OCI-LY1 (cell line): Measurements from ENCODE around the gene CDC42BPA.
"Not testable (repeated sequence)": the region's sequence is repeated elsewhere in the genome, so short reads cannot be mapped to it uniquely, and the experiment has no call there.

ENCODE experiments used
- H2AFZ ChIP-seq: fragments of 200-600 bp; sonication (generic), shearing (Covaris generic); 2 replicates; pipeline ENCODE4 v1.6.0; 2014; ENCODE audit warnings: antibody characterized with exemption, mild to moderate bottlenecking, low read length
- H3F3A ChIP-seq: fragments of 200-600 bp; sonication (generic), shearing (Covaris generic); 2 replicates; pipeline ENCODE4 v1.6.0; 2014; ENCODE audit warnings: mild to moderate bottlenecking, antibody characterized with exemption, low read length, moderate library complexity; ENCODE audit not compliant: insufficient read depth
- H3K27ac ChIP-seq: fragments of 200-600 bp; sonication (generic); 2 replicates; pipeline ENCODE4 v1.5.1; 2014; ENCODE audit warnings: low read length, mixed run types, mild to moderate bottlenecking, low read depth; ENCODE audit not compliant: poor library complexity, severe bottlenecking
- H3K27me3 ChIP-seq: fragments of 200-600 bp; sonication (generic); 2 replicates; pipeline ENCODE4 v1.6.0; 2014; ENCODE audit warnings: antibody characterized with exemption, mild to moderate bottlenecking, low read length, moderate library complexity; ENCODE audit not compliant: insufficient read depth
- H3K36me3 ChIP-seq: fragments of 200-600 bp; sonication (generic); 2 replicates; pipeline ENCODE4 v1.6.1; 2014; ENCODE audit warnings: mild to moderate bottlenecking, antibody characterized with exemption, low read length, moderate library complexity, mixed read lengths; ENCODE audit not compliant: insufficient read depth
- H3K4me1 ChIP-seq: fragments of 200-600 bp; sonication (generic); 2 replicates; pipeline ENCODE4 v1.5.1; 2014; ENCODE audit warnings: mild to moderate bottlenecking, low read length, moderate library complexity; ENCODE audit not compliant: insufficient read depth, severe bottlenecking
- H3K4me2 ChIP-seq: fragments of 200-600 bp; sonication (generic), shearing (Covaris generic); 2 replicates; pipeline ENCODE4 v1.6.1; 2014; ENCODE audit warnings: low read length
- H3K4me3 ChIP-seq: fragments of 200-600 bp; sonication (generic); 2 replicates; pipeline ENCODE4 v1.5.1; 2014; ENCODE audit warnings: low read length, low read depth, mild to moderate bottlenecking, mixed read lengths; ENCODE audit not compliant: poor library complexity, severe bottlenecking
- H3K79me2 ChIP-seq: fragments of 200-600 bp; shearing (Covaris generic); 2 replicates; pipeline ENCODE4 v1.6.1; 2016; ENCODE audit warnings: mixed run types, low read length, mixed read lengths; ENCODE audit not compliant: insufficient read depth
- H3K9ac ChIP-seq: fragments of 200-600 bp; sonication (generic), shearing (Covaris generic); 2 replicates; pipeline ENCODE4 v1.6.1; 2014; ENCODE audit warnings: mild to moderate bottlenecking, low read length, mixed read lengths
- H3K9me2 ChIP-seq: fragments of 200-600 bp; sonication (generic), shearing (Covaris generic); 2 replicates; pipeline ENCODE4 v1.6.1; 2014; ENCODE audit warnings: low read depth, mild to moderate bottlenecking, low read length, mixed read lengths
- H3K9me3 ChIP-seq: fragments of 200-600 bp; shearing (Covaris generic); 2 replicates; pipeline ENCODE4 v1.6.1; 2014; ENCODE audit warnings: low read length, mixed read lengths
- H4K20me1 ChIP-seq: fragments of 200-600 bp; sonication (generic), shearing (Covaris generic); 2 replicates; pipeline ENCODE4 v1.6.0; 2016; ENCODE audit warnings: mild to moderate bottlenecking, low read length; ENCODE audit not compliant: insufficient read depth
- EZH2 ChIP-seq: fragments of 200-600 bp; sonication (generic), shearing (Covaris generic); IDR thresholded peaks from 2 replicates; pipeline ENCODE4 v1.8.0; 2017; ENCODE audit warnings: borderline replicate concordance, mixed run types, mild to moderate bottlenecking, antibody characterized with exemption, low read length, moderate library complexity, mixed read lengths
- TF ChIP-seq, protein P1 (sequence below): fragments of 200-600 bp; sonication (generic), shearing (Covaris generic); IDR thresholded peaks from 2 replicates; pipeline ENCODE4 v1.5.1; 2017; ENCODE audit warnings: mild to moderate bottlenecking, antibody characterized with exemption, low read length, moderate library complexity, mixed read lengths

Gene CDC42BPA

DNA sequence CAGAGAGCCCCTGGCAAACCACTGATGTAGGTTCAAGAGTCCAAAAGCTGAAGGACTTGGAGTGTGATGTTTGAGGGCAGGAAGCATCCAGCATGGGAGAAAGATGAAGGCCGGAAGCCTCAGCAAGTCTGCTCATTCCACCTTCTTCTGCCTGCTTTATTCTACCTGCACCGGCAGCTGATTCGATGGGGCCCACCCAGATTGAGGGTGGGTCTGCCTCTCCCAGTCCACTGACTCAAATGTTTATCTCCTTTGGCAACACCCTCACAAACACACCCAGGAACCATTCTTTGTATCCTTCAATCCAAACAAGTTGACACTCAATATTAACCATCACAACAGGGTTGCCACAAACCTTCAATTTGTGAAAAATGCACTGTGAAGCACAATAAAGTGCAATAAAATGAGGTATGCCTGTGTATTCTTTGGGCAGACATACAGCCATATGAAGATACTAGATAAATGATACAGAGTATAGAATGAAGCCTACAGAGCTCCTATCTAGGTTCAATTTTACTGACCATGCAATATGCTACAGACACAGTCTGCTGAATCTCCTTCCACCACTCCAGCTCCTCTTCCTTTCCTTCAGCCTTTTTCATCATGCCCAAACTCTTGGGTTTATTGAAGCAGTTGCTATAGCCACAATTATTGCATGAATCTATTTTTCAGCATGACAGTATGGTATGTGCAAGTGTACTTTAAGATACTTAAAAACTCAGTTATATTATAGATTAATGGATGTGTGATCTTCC is 24.0 kb upstream of the CDC42BPA start:
- Histone ChIP-seq H3K9me3 (no peaks in the 10 kb centered on the region), H3K4me1 (no peaks in the 10 kb centered on the region), H3K9me2 (no peaks in the 10 kb centered on the region), H3F3A (no peaks in the 10 kb centered on the region), H2AFZ (no peak overlapping the region), H3K27ac (no peak overlapping the region), H3K4me3 (no peak overlapping the region), H3K36me3 (no peaks in the 10 kb centered on the region), H3K4me2 (no peak overlapping the region), H3K79me2 (no peaks in the 10 kb centered on the region), H3K27me3 (no peaks in the 10 kb centered on the region), H3K9ac (no peak overlapping the region), H4K20me1 (no peaks in the 10 kb centered on the region)
- no peak for TF ChIP-seq EZH2
- TF ChIP-seq, protein P1, sequence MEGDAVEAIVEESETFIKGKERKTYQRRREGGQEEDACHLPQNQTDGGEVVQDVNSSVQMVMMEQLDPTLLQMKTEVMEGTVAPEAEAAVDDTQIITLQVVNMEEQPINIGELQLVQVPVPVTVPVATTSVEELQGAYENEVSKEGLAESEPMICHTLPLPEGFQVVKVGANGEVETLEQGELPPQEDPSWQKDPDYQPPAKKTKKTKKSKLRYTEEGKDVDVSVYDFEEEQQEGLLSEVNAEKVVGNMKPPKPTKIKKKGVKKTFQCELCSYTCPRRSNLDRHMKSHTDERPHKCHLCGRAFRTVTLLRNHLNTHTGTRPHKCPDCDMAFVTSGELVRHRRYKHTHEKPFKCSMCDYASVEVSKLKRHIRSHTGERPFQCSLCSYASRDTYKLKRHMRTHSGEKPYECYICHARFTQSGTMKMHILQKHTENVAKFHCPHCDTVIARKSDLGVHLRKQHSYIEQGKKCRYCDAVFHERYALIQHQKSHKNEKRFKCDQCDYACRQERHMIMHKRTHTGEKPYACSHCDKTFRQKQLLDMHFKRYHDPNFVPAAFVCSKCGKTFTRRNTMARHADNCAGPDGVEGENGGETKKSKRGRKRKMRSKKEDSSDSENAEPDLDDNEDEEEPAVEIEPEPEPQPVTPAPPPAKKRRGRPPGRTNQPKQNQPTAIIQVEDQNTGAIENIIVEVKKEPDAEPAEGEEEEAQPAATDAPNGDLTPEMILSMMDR = no peak

DNA sequence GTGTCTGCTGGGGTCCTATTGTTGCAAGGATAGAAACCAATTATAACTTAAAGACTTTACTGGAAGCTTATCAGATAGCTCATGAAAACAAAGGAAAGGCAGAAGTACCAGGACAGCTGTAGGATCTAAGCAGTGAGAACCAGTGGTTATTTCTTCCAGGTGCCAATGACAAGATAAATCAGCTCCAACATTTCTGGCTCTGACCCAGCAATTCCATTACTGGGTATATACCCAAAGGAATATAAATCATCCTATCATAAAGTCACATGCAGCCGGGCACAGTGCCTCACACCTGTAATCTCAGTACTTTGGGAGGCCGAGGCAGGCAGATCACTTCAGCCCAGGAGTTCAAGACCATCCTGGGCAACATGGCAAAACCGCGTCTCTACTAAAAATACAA is 17.8 kb upstream of the CDC42BPA start:
- H3K36me3 ChIP-seq, H3K4me1 ChIP-seq, H3K4me3 ChIP-seq, H4K20me1 ChIP-seq, H3K27ac ChIP-seq, H3K9me2 ChIP-seq, H3K9ac ChIP-seq, H2AFZ ChIP-seq, H3K27me3 ChIP-seq, H3K4me2 ChIP-seq, H3K9me3 ChIP-seq, H3K79me2 ChIP-seq, H3F3A ChIP-seq: not testable (repeated sequence)

DNA sequence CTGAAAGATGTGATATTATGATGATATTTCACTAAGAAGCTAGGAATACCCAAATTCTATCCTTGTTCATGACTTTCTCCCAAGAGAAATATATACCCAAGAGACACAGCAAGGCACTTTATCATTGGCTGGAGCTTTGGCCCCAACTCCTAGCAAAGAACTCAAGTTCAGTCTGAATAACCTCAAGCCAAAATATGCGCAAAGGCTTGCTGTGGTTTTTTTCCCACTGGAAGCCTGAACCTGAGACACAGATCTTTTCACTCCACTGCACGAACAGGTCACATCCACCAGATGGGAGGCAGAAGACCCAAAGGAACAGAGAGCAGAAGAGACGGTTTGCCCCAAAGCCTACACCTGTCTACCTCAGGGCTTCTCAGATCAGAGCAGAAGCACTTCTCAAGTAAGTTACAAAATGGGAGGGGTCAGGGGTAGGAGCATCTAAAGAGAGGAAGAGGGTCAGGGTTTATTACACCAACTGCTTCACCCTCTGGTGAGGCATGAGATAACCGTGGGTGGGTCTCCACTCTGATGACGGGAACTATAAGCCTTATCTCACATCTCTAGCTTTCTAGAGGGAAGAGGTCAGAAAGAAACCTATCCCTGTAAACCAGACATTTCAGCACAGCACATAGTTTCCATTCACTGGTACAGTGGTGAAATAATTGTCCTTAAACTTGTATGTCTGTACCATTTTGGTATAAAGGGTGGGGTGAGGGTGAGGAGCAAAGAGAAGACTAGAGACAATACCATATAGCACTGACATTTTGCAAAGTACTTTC is 17.1 kb upstream of the CDC42BPA start:
- no peak for TF ChIP-seq EZH2
- TF ChIP-seq, protein P1 = no peak
- no peaks in the 10 kb centered on the region for H3F3A ChIP-seq
- H2AFZ ChIP-seq = no peak overlapping the region
- no peaks in the 10 kb centered on the region for H3K9me3 ChIP-seq
- no peak overlapping the region for H3K4me3 ChIP-seq
- H3K79me2 ChIP-seq = no peaks in the 10 kb centered on the region
- H4K20me1 ChIP-seq = no peaks in the 10 kb centered on the region
- no peaks in the 10 kb centered on the region for H3K4me1 ChIP-seq
- H3K9ac ChIP-seq = no peak overlapping the region
- no peak overlapping the region for H3K27ac ChIP-seq
- no peaks in the 10 kb centered on the region for H3K9me2 ChIP-seq
- no peak overlapping the region for H3K4me2 ChIP-seq
- no peaks in the 10 kb centered on the region for H3K27me3 ChIP-seq
- H3K36me3 ChIP-seq = no peaks in the 10 kb centered on the region
